MM.1S (cell line): Measurements from ENCODE around the gene WDR82.

Source experiments
- DNase-seq: peaks from one replicate; pipeline ENCODE4 v3.0.0-alpha.2; 2015
- H2AFZ ChIP-seq: fragments of 300-600 bp; sonication (generic); 2 replicates; pipeline ENCODE4 v1.6.0; 2016; ENCODE audit warnings: antibody characterized with exemption, low read length
- H3F3A ChIP-seq: fragments of 300-600 bp; sonication (generic); 2 replicates; pipeline ENCODE4 v1.6.1; 2016; ENCODE audit warnings: mild to moderate bottlenecking, antibody characterized with exemption, low read length, moderate library complexity, mixed read lengths; ENCODE audit not compliant: insufficient read depth
- H3K27ac ChIP-seq: fragments of 300-600 bp; sonication (generic); 2 replicates; pipeline ENCODE4 v1.5.1; 2016; ENCODE audit warnings: mild to moderate bottlenecking, low read length
- H3K27me3 ChIP-seq: fragments of 300-600 bp; sonication (generic); replicated peaks from 2 replicates; pipeline ENCODE4 v1.6.0; 2016; ENCODE audit warnings: low read length; ENCODE audit not compliant: insufficient read depth
- H3K36me3 ChIP-seq: fragments of 300-600 bp; sonication (generic); replicated peaks from 2 replicates; pipeline ENCODE4 v1.6.1; 2016; ENCODE audit warnings: mild to moderate bottlenecking, low read length, mixed read lengths; ENCODE audit not compliant: insufficient read depth
- H3K4me1 ChIP-seq: fragments of 300-600 bp; sonication (generic); 2 replicates; pipeline ENCODE4 v1.6.1; 2016; ENCODE audit warnings: low read length, mixed read lengths
- H3K4me2 ChIP-seq: fragments of 300-600 bp; sonication (generic); 2 replicates; pipeline ENCODE4 v1.6.0; 2016; ENCODE audit warnings: low read depth, low read length
- H3K4me3 ChIP-seq: fragments of 300-600 bp; sonication (generic); 2 replicates; pipeline ENCODE4 v1.5.1; 2016; ENCODE audit warnings: low read length, mixed read lengths
- H3K79me2 ChIP-seq: fragments of 300-600 bp; sonication (generic); 2 replicates; pipeline ENCODE4 v1.6.1; 2016; ENCODE audit warnings: mixed run types, low read length, mixed read lengths
- H3K9ac ChIP-seq: fragments of 300-600 bp; sonication (generic); 2 replicates; pipeline ENCODE4 v1.6.1; 2016; ENCODE audit warnings: low read length, mixed read lengths
- H3K9me2 ChIP-seq: fragments of 300-600 bp; sonication (generic); replicated peaks from 2 replicates; pipeline ENCODE4 v1.6.1; 2016; ENCODE audit warnings: mild to moderate bottlenecking, low read length, mixed read lengths; ENCODE audit not compliant: insufficient read depth
- H3K9me3 ChIP-seq: fragments of 300-600 bp; sonication (generic); replicated peaks from 2 replicates; pipeline ENCODE4 v1.6.1; 2016; ENCODE audit warnings: mild to moderate bottlenecking, low read length, mixed read lengths; ENCODE audit not compliant: insufficient read depth
- H4K20me1 ChIP-seq: fragments of 300-600 bp; sonication (generic); 2 replicates; pipeline ENCODE4 v1.6.1; 2016; ENCODE audit warnings: mild to moderate bottlenecking, low read length, moderate library complexity, mixed read lengths; ENCODE audit not compliant: insufficient read depth
- EZH2 ChIP-seq: fragments of 300-600 bp; sonication (generic); optimal IDR thresholded peaks from 2 replicates; pipeline ENCODE3; 2017; ENCODE audit warnings: low read depth, mild to moderate bottlenecking, antibody characterized with exemption, low read length, mixed read lengths
- EZH2phosphoT487 ChIP-seq: fragments of 300-600 bp; sonication (generic); IDR thresholded peaks from 2 replicates; pipeline ENCODE4 v1.6.1; 2018; ENCODE audit warnings: antibody characterized with exemption, low read length
- TF ChIP-seq, protein P1 (sequence below): fragments of 300-600 bp; sonication (generic); IDR thresholded peaks from 2 replicates; pipeline ENCODE4 v1.5.1; 2016; ENCODE audit warnings: antibody characterized with exemption, low read length, mixed read lengths

Gene WDR82

DNA sequence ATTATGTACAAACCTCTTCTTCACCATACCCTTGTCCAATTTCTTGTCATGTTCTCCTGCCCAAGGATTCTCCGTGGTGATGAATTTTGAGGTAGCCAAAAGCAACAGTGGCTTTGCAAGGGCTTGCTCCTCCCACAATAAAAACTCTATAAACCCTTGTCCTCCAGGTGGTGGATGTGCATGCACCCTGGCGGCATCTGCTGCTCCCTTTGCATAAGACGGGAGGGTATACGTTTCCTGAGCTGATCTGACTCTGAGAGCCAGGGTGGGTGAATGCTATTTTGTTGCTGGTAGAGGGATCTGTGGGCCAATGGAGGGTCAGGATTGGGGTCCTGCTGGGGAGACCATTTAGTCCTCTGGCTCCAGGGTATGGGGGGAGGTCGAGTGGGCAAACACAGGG is 43.0 kb upstream of the WDR82 start:
- Histone ChIP-seq H3K27me3 (no peaks in the 10 kb centered on the region), H4K20me1 (no peaks in the 10 kb centered on the region), H3K36me3 (no peaks in the 10 kb centered on the region), H3K27ac (no peak overlapping the region), H3K9ac (no peak overlapping the region), H3K4me3 (no peak overlapping the region), H3F3A (no peaks in the 10 kb centered on the region), H3K9me3 (no peaks in the 10 kb centered on the region), H2AFZ (no peak overlapping the region), H3K9me2 (no peaks in the 10 kb centered on the region), H3K79me2 (no peaks in the 10 kb centered on the region), H3K4me1 (no peaks in the 10 kb centered on the region), H3K4me2 (no peak overlapping the region)
- no peak for DNase-seq
- TF ChIP-seq, protein P1, sequence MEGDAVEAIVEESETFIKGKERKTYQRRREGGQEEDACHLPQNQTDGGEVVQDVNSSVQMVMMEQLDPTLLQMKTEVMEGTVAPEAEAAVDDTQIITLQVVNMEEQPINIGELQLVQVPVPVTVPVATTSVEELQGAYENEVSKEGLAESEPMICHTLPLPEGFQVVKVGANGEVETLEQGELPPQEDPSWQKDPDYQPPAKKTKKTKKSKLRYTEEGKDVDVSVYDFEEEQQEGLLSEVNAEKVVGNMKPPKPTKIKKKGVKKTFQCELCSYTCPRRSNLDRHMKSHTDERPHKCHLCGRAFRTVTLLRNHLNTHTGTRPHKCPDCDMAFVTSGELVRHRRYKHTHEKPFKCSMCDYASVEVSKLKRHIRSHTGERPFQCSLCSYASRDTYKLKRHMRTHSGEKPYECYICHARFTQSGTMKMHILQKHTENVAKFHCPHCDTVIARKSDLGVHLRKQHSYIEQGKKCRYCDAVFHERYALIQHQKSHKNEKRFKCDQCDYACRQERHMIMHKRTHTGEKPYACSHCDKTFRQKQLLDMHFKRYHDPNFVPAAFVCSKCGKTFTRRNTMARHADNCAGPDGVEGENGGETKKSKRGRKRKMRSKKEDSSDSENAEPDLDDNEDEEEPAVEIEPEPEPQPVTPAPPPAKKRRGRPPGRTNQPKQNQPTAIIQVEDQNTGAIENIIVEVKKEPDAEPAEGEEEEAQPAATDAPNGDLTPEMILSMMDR, result no peak
- TF ChIP-seq EZH2phosphoT487 (no peak), EZH2 (no peak)

DNA sequence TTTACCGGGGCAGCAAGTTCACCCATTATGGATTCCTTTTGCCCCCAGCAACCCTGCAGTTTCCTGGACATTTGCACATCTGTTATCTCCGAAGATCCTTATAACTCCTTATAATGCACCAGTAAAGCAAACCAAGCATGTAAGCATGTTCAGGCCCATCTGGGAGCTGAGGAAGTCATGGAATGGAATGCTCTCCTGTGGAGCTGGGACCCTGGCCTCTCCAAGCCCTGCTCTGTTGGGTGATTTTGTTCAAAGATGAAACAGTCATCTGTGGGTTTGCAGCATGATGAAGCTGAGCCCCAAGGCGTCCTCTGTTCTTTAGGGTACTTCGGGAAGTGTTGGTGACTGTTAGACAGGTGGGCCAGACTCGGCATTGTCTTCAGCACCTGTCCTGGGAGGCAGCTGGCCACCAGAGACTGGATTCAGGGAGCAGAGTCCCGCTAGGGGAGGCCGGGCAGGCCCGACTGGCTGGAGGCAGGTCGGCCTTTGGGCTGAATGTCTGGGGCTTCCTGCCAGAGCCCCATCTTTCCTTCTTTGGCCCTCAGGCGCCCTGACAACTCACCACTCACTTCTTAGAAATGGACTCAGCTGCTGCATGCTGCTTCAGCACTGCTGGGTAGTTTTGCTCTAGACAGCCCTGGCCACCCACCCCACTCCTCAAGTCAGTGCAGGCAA is 41.6 kb upstream of the WDR82 start:
- Histone ChIP-seq H3K9me2 (no peaks in the 10 kb centered on the region), H3K9ac (no peak overlapping the region), H2AFZ (no peak overlapping the region), H3K79me2 (no peaks in the 10 kb centered on the region), H3K27ac (no peak overlapping the region), H3K4me1 (no peaks in the 10 kb centered on the region), H3K9me3 (no peaks in the 10 kb centered on the region), H3K27me3 (no peaks in the 10 kb centered on the region), H3K36me3 (no peaks in the 10 kb centered on the region), H3K4me3 (no peak overlapping the region), H3F3A (no peaks in the 10 kb centered on the region), H4K20me1 (no peaks in the 10 kb centered on the region), H3K4me2 (no peak overlapping the region)
- no peak for TF ChIP-seq EZH2
- no peak for TF ChIP-seq EZH2phosphoT487
- TF ChIP-seq, protein P1, result no peak
- no peak for DNase-seq

DNA sequence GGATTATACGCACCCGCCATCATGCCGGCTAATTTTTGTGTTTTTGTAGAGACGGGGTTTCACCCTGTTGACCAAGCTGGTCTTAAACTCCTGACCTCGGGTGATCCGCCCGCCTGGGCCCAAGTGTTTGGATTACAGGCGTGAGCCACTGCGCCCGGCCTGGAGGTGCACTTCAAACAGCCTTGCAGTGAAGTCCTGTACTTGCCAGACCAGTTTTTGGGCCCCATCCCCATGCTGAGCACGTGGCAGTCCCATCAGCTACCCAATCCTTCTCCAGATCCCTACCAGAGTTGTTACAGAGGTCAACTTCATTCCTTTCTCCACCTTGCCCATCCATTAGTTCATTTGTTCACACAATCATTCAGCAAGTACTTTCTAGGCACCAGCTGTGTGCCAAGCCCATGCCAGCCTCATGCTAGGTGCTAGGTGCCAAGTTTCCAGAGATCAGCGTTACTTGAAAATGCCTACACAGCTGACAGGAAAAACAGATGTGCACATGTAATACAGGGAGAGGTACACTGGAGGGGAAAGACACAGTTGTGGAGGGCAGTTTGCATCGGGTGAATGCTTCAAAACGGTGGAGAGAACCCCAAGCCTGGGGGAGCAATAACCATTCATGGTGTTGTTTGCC is 39.9 kb upstream of the WDR82 start:
- H3F3A ChIP-seq, result peaks cover 3% of the 10 kb centered on the region; the same call in 1 of the 2 replicates
- H3K4me2 ChIP-seq, result no peak overlapping the region

More for the DNA sequence above, 39.9 kb upstream of the WDR82 start:
- no peaks in the 10 kb centered on the region for H3K9me3 ChIP-seq
- DNase-seq, result no peak
- no peak overlapping the region for H3K4me3 ChIP-seq
- no peak overlapping the region for H2AFZ ChIP-seq
- no peaks in the 10 kb centered on the region for H3K27me3 ChIP-seq
- H4K20me1 ChIP-seq, result no peaks in the 10 kb centered on the region
- no peaks in the 10 kb centered on the region for H3K9me2 ChIP-seq
- H3K9ac ChIP-seq, result no peak overlapping the region
- TF ChIP-seq EZH2 (no peak), EZH2phosphoT487 (no peak)
- TF ChIP-seq, protein P1, result no peak
- H3K27ac ChIP-seq, result no peak overlapping the region
- H3K79me2 ChIP-seq, result no peaks in the 10 kb centered on the region
- H3K36me3 ChIP-seq, result no peaks in the 10 kb centered on the region
- peaks cover 14% of the 10 kb centered on the region for H3K4me1 ChIP-seq
